GM18520 (cell line): Measurements from ENCODE around the gene SEC61A2.
"Not testable (repeated sequence)": the region's sequence is repeated elsewhere in the genome, so short reads cannot be mapped to it uniquely, and the experiment has no call there.

ENCODE experiments used
- ATAC-seq: cut with Tn5 transposase; IDR thresholded peaks from one replicate; pipeline ENCODE4 v1.9.1; 2021; ENCODE audit not compliant: unreplicated experiment

The SEC61A2 gene

DNA sequence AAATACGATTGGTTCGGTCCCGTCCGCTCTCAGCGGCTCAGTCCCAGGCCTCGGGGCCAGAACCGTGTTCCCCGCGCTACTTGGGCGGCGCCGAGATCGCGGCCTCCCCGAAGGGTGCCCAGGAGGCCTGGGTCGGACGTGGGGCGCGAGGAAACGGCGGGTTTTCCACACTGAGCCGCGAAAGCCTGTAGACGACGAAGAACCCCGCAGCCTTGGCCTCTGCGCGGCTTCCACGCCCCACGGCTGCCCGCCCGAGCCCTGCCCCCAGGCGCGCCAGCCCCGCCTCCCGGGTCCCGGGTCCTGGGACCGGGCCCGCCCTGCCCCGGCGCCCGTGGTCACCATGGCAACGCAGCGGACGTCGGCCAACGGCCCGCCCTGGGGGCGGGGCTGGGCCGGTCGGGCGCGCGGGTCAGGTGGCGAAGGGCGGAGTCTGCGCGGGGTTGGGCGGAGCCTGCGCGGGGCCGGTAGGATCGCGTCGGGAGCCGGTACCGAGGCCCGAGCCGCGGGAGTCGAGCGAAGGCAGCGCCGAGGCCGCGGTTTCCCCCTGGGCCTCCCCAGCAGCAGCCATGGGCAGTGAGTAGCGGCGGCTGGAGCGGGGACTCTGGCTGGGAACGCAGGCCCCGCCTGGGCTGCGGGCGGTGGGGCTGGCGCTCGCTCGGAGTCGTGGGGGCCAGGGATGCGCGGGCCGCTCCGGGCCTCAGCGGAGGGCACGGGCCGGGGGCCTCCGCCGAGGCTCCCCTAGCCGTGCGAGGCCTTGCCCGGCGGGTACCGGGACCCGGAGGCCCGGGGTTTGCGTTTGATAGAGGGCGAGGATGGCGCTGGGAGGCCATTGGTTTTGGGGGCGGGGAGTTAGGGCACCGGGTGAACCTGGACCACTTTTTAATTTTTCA is at the start of gene SEC61A2:
SEC61A2 (plus strand) TSS at position 456 of the 890 bp plus-strand sequence; CDS start at position 567, 111 bp downstream.
- peak; percentile 85 for ATAC-seq

DNA sequence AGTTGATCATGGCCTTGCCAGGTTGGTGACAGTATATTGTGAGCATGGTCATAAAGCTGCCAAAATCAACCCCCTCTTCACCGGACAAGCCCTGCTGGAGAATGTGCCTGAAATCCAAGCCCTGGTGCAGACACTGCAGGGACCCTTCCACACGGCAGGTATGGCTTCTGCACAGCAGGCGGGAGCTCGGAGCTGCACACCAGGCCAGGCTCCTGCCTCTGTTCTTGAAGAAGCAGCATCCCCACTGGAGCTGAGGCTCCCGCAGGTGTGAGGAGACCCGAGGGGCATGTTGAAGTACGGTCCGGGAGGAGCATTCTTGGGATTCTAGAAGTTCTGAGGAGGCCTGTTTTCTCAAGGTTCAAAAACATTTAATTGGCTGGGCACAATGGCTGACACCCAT is 48.0 kb upstream of the SEC61A2 start:
- ATAC-seq = no peak

DNA sequence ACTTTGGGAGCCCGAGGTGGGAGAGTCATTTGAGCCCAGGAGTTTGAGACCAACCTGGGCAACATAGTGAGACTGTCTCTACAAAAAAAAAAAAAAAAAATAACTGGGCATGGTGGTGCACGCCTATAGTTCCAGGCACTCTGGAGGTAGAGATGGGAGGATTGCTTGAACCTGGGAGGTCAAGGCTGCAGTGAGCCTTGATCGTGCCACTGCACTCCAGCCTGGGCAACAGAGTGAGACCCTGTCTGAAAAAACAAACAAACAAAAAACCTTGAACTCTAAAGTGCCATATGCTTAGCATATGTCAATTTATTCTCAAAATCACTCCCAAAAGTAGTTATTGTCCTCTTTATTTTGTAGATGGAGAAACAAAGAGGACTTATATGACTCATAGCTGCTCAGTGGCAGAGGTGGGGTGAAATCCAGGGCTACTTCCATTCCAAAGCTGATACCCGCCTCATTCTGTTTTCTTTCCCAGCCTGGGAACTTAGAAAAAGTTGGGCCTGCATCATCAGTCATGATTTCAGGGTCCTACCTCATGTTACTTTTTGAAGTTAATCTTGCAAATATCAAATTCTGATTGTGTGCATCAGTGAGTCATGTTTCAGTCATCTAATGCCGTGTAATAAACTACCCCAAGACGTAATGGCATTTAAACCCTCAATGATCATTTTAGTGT is 47.5 kb upstream of the SEC61A2 start:
- ATAC-seq = no peak

DNA sequence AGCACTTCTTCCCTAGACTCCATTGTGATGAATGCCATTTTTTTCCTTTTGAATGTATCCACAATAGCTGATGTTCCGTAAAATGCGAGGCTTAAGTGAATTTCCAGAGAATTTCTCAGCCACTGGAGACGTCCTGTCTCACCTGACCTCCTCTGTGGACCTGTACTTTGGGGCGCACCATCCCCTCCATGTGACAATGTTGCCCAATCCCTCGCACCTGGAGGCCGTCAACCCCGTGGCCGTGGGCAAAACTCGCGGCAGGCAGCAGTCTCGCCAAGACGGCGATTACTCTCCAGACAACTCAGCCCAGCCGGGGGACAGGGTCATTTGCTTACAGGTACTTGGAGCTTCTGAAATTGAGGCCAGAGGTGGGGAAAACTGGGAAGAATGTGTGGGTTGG is 40.6 kb upstream of the SEC61A2 start:
- ATAC-seq = no peak

DNA sequence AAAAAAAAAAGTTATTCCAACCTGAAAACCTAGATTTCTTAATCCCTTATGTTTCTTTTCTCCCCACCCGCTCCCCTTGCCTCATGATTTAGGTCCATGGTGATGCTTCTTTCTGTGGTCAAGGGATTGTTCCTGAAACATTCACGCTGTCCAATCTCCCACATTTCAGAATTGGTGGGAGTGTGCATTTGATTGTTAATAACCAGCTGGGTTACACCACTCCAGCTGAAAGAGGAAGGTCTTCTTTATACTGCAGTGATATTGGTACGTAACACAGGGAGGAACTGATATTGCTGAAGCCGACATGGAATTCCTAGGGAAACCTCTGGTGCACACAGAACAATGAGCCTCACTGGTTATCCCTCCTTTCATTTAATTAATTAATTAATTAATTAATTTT is 38.1 kb upstream of the SEC61A2 start:
- no peak for ATAC-seq

DNA sequence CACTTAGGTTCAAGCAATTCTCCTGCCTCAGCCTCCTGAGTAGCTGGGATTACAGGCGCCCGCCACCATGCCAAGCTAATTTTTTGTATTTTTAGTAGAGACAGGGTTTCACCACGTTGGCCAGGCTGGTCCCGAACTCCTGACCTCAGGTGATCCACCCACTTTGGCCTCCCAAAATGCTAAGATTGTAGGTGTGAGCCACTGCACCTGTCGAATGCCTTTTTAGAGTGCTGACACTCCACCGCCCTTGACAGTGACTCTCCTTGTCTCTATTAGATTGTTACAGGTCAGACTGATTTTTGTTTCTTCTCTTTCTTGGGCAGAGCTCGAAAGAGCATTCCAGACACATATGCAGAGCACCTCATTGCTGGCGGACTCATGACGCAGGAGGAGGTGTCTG is 32.1 kb upstream of the SEC61A2 start:
- not testable (repeated sequence) for ATAC-seq

DNA sequence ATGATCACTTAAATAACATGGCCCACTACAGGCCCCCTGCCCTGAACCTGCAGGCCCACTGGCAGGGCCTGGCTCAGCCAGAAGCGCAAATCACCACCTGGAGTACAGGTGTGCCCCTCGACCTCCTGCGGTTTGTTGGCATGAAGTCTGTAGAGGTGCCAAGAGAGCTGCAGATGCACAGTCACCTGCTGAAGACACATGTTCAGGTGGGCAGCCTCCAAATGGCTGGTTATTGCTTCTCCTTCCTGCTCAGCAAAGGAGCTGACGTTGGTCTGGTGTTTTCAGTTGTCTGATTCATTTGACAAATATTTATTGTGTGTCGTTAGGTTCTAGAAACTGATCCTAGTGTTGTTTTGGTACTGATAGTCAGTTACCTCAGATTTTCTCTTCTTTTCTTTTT is 31.7 kb upstream of the SEC61A2 start:
- ATAC-seq = no peak

DNA sequence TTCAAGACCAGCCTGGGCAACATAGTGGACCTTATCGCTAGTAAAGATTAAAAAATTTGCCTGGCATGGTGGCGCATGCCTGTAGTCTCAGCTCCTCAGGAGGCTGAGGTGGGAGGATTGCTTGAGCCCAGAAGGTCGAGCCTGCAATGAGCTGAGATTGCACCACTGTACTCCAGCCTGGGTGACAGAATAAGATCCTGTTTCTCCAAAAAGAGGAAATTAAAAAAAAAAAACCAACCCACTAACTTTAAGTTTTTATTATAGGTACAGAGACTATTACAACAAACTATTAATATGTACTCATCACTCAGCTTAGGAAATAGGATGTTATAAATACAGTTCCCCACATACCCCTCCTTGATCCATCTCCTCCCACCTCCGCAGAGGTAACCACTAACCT is 30.5 kb upstream of the SEC61A2 start:
- ATAC-seq = no peak

DNA sequence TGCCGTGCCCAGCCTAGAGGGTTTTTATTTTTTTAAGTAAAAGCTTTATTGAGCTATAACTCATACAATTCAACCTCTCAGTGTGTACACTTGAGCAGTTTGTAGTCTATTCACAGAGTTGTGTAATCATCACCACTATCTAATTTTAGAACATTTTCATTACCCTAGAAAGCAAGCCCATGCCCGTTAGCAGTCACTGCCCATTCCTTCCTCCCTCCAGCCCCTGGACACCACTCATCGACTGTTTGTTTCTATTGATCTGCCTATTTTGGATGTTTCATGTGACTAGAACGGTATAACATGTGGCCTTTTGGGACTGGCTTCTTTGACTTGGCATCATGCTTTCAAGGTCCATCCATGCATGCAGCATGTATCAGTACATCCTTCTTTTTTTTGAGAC is 25.7 kb upstream of the SEC61A2 start:
- no peak for ATAC-seq

DNA sequence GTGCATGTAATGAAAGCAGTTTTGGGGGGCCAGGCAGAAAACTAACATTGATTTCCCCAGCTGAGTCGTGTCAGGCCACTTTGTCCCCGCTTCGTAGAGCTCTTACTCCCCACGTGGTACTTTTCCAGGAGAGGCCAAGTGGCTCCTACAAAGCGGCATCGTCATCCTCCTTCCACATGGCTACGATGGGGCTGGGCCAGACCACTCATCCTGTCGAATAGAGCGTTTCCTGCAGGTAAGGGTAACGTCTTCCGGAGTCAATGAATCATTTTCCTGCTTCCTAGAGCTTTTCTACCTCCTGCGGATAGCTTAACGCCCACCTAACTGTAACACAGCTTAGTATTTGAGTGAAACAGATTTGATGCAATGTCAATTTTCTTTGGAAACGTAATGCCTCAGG is 21.7 kb upstream of the SEC61A2 start:
- no peak for ATAC-seq

DNA sequence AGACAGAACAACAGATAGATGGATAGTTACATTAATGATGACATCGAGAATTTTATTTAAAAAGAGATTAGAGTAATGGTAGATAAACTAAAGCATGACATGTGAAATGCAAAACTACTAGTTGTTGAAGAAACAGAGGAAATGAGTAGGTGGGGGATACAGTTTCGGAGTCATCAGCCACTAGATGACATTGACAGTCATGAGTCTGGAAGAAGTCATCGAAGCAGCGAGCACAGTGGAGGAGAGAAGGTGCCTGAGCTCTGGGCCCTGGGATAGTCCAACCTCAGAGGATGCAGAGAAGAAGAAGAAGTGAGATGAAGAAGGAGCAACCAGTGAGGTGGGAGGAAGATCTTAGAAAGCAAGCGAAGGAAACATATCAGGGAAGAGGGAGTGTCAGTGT is 20.2 kb upstream of the SEC61A2 start:
- no peak for ATAC-seq

DNA sequence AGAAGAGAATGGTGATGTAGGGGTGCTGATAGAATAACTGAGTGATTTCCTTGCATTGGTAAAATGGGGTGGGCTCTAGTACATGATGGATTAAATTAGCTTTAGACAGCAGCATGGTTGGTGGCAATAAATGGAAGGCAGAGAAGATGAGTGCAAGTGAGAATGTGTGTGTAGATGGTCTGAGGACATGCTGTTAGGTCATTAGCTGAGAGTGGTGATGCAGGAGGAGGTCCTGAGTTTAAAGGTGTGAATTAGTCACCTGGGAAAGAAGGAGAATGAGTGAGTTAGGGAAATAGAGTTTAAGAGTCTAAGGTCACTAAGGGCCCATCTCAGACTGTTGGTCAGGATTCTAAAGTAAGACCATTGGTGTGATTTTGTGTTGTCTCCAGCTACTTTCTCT is 17.9 kb upstream of the SEC61A2 start:
- no peak for ATAC-seq

DNA sequence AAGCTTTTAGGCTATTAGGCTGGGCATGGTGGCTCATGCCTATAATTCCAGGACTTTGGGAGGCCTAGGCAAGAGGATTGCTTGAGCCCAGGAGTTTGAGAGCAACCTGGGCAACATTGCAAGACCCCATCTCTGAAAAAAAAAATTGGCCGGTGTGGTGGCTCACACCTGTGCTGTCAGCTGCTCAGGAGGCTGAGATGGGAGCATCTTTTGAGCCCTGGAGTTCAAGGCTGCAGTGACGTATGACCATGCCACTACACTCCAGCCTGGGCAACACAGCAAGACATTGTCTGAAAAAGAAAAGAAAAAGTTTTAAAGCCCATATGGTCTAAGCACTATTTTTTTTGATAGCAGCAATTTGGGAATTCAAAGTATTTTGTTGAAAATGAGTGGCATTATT is 15.8 kb upstream of the SEC61A2 start:
- ATAC-seq = no peak

DNA sequence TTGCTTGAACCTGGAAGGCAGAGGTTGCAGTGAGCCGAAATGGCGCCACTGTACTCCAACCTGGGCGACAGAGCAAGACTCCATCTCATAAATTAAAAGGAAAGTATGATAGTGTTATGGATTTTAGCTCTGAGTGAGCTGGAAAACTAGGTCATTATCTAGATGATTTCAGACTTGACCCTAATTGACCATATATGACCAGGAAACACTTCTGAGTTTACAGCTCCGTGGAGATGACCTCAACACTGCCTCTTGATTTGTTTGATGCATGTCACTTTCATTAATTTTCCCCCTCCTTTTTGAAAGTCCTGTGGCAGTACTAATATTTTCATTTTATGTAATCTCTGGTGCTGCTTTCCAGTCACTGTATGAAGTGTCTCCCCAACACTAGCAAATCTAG is 7.8 kb upstream of the SEC61A2 start:
- ATAC-seq = no peak

DNA sequence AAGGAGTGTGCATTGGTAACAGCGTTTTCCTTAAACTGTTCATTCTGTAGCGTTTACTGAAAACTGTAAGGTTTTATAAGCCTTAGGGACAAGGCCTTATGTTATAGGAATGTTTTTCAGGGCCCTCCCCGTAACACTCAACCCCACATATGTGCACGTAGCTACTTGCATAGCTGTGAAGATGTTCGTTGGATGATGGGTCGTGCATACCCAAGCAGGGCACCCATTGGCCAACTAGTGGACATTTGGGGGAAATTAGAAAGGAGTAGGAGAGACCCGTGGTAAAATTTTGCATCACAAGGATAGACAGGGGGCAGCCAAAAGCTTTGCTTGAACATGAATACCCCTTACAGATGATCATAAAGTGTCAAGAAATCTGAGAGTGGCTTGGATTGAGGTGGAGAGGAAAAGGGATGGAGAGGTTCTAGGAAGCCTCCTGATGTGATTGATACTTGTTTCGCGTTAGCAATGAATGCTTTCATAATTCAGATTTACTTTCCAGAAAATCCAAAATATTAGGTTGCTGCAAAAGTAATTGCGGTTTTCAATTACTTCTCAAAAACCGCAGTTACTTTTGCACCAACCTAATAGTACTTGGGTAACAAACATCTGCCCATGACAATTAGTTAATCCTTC is 878 bp downstream of the SEC61A2 start:
- peak; percentile 21 for ATAC-seq

DNA sequence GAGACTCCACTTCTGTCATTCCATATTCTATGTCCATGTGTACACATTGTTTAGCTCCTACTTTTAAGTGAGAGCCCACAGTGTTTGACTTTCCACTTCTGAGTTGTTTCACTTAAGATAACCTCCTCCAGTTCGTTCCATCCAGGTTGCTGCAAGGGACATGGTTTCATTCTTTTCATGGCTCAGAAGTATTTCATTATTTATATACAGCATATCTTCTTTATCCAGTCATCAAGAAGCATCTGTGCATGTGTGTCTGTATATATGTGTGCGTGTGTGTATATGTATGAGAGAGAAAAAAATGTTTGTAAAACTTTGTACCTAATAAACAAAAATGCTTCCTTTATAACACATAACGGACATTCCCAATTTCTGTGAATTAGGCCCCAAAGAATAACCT is 6.2 kb downstream of the SEC61A2 start:
- ATAC-seq = no peak

DNA sequence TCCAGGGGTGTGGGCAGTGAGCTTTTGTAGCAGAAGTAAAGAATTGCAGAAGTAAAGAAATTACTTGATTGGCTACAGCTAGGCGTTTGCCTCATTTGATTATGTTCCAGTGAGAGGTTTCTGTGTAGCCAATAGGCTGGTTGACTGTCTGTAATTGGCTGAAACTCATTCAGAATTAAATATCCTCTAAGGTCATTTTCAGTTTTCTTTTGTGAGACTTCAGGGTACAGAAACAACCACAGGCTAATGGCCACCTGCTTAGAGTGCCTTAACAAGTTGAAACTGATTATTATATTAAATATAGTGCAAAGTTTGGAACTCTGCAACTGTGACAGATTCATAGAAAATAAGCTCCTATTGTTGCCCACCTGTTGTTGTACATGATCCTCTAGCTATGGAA is 10.6 kb downstream of the SEC61A2 start:
- ATAC-seq = no peak

DNA sequence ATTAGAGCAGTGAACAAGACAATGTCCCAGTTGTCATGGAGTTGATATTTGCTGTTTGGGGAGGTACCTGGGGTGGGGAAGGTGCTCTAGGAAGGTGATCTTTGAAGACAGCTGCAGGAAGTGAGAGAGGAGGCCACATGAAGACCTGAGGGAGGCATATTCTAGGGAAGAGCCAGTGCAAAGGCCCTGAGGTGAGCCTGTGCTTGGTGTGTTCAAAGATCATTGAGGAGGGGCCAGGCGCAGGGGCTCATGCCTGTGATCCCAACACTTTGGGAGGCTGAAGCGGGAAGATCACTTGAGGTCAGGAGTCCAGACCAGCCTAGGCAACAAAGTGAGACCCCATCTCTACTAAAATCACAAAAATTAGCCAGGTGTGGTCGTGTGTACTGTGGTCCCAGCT is 15.1 kb downstream of the SEC61A2 start:
- no peak for ATAC-seq

DNA sequence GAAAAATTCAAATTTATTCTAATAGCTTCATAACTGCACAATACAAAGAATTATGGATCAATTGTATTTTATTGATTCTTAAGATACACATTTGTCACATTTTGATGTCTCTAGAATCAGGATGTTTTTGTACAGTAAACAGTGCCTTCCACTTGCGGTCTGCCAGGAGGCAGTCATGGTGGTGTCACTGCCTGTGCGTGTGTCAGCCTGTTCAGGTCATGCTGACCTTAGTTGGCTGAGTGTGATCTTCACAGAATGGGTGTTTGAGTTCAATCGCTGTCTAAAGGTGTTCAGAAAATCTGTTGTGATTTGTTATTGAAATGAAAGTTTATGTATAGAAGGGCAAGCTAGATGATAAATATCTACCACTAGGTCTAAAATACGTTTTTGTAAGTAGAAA is 20.7 kb downstream of the SEC61A2 start:
- ATAC-seq = no peak

DNA sequence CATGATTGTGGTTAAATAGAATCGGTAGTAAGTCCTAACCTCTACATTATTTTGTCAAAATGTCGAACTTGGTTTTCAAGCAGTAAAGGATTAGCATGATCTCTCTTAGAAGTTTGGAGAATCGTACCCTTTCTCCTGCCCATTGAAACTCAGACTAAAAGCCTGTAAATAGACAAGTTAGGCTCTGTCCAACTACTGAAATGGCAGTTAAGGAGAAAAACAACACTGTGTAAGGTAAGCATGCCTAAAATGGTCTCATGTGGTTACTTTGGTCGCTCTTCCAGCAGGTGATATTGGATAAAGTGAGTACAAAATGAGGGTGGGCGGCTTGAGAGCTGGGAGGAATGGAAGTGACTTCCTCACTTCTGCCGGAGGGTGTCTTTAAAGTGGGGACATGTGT is 25.0 kb downstream of the SEC61A2 start:
- no peak for ATAC-seq

DNA sequence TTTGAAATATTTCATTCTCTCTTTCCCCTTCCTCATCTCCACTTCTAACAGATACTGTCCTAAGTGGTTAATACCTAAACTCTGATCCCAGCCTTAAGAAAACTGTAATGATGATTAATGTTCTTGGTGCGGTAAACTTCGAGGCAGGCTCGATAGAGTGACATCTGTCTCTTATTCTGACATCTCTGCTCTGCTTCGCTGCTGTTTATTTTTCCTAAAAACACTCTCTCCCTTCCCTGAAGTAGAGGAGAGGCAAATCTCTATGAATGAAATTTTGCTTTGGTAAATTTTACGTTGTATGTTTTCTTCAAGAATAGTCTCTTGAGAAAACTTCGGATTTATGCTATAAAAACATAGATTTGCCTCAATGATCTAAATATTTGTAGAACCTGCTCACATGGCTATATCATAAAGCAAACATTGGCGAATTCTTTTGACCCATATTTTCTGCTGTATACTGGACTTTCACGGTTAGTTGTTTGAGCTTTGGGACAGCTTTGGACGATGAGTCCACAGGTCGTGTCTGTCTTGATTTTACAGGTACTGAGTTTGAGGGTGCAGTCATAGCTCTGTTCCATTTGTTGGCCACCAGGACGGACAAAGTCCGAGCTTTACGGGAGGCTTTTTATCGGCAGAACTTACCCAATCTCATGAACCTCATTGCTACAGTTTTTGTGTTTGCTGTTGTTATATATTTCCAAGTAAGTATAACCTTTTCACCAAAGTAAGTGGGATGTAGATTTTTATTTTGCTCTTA is 27.1 kb downstream of the SEC61A2 start:
- ATAC-seq = no peak
